ENCODE data around the gene FBXO31. TPM values are rescaled to one million over a fixed set of nuclear protein-coding genes. Genes with fewer than 3 reads are reported as not detected.

The FBXO31 gene
- total RNA-seq, 1 donor from 2014 or later: 30.6 TPM

GRCh38 chr16:87284183-87284582 lies 99.4 kb downstream of the FBXO31 start:
- peaks cover 12% of the 10 kb centered on the region for H3K36me3 Mint-ChIP-seq (ENCODE audit: low read depth)

GRCh38 chr16:87279094-87279658 lies 104.4 kb downstream of the FBXO31 start:
- TF ChIP-seq CTCF (IDR thresholded peaks at IDR 0.05): no peak
- Mint-ChIP-seq H3K27me3 (ENCODE audit: low read depth) (no peaks in the 10 kb centered on the region), H3K4me1 (ENCODE audit: low read depth) (peaks cover 40% of the 10 kb centered on the region), H3K9me3 (ENCODE audit: low read depth) (no peaks in the 10 kb centered on the region), H3K36me3 (ENCODE audit: low read depth) (peaks cover 6% of the 10 kb centered on the region), H3K4me3 (ENCODE audit: unreplicated experiment) (no peak overlapping the region), H3K27ac (ENCODE audit: unreplicated experiment) (no peak overlapping the region)
- no peak for DNase-seq (ENCODE audit: low spot score)

More at GRCh38 chr16:87284183-87284582, 99.4 kb downstream of the FBXO31 start:
- peaks cover 11% of the 10 kb centered on the region for H3K4me1 Mint-ChIP-seq (ENCODE audit: low read depth)
- peaks cover 17% of the 10 kb centered on the region for H3K9me3 Mint-ChIP-seq (ENCODE audit: low read depth)
- no peak overlapping the region for H3K27ac Mint-ChIP-seq (ENCODE audit: unreplicated experiment)
- TF ChIP-seq CTCF (IDR thresholded peaks at IDR 0.05): no peak
- no peaks in the 10 kb centered on the region for H3K27me3 Mint-ChIP-seq (ENCODE audit: low read depth)
- no peak overlapping the region for H3K4me3 Mint-ChIP-seq (ENCODE audit: unreplicated experiment)
- no peak for DNase-seq (ENCODE audit: low spot score)

GRCh38 chr16:87278191-87279093 lies 105.1 kb downstream of the FBXO31 start:
- H3K27ac Mint-ChIP-seq (ENCODE audit: unreplicated experiment): peak overlapping the region; percentile 24
- no peak for DNase-seq (ENCODE audit: low spot score)
- H3K27me3 Mint-ChIP-seq (ENCODE audit: low read depth): no peaks in the 10 kb centered on the region
- H3K4me3 Mint-ChIP-seq (ENCODE audit: unreplicated experiment): no peak overlapping the region
- H3K4me1 Mint-ChIP-seq (ENCODE audit: low read depth): peaks cover 40% of the 10 kb centered on the region
- peaks cover 6% of the 10 kb centered on the region for H3K36me3 Mint-ChIP-seq (ENCODE audit: low read depth)
- TF ChIP-seq CTCF (IDR thresholded peaks at IDR 0.05): peak; percentile 99
- H3K9me3 Mint-ChIP-seq (ENCODE audit: low read depth): no peaks in the 10 kb centered on the region

Other genes starting within 250 kb of the FBXO31 start
- gene C16orf95, start 66.4 kb downstream of the FBXO31 start, total RNA-seq: 6.9 to 8.8 TPM (median 7.2 TPM) in 3 replicates
- gene MAP1LC3B, start 8.6 kb upstream of the FBXO31 start, total RNA-seq: 139 to 189 TPM (median 186 TPM) in 3 replicates
- gene ZCCHC14, start 109.2 kb upstream of the FBXO31 start, total RNA-seq: 28.0 to 29.6 TPM (median 29.6 TPM) in 3 replicates
- 1.1 to 1.9 TPM (median 1.2 TPM) in 3 replicates for gene JPH3, start 218.7 kb upstream of the FBXO31 start, total RNA-seq